Duodenal mucosa (tissue), 2 donors: ENCODE data around the gene ZNF45.

Experiments used
- H3K27ac ChIP-seq: one replicate; pipeline ENCODE4 v1.7.0; 2013; ENCODE audit warnings: low read depth, low read length
- H3K27me3 ChIP-seq, 2 donors: one replicate each; pipeline ENCODE4 v1.7.0; 2013; ENCODE audit warnings: low read length in 2 of 2, control low read depth in 1 of 2; ENCODE audit not compliant: insufficient read depth in 2 of 2, control insufficient read depth in 1 of 2
- H3K36me3 ChIP-seq, 2 donors: one replicate each; pipeline ENCODE4 v1.7.0; 2013; ENCODE audit warnings: low read length in 2 of 2, control low read depth in 1 of 2; ENCODE audit not compliant: insufficient read depth in 2 of 2, control insufficient read depth in 1 of 2
- H3K4me1 ChIP-seq, 2 donors: one replicate each; pipeline ENCODE4 v1.7.0; 2013; ENCODE audit warnings: low read length in 2 of 2, control low read depth in 1 of 2; ENCODE audit not compliant: insufficient read depth in 2 of 2, control insufficient read depth in 1 of 2
- H3K4me3 ChIP-seq, 2 donors: one replicate each; pipeline ENCODE4 v1.7.0; 2013; ENCODE audit warnings: low read length in 2 of 2, low read depth in 1 of 2
- H3K9ac ChIP-seq, 2 donors: one replicate each; pipeline ENCODE4 v1.7.0; 2013; ENCODE audit warnings: low read length in 2 of 2, low read depth in 1 of 2
- H3K9me3 ChIP-seq, 2 donors: one replicate each; pipeline ENCODE4 v1.7.0; 2013; ENCODE audit warnings: low read length in 2 of 2, control low read depth in 1 of 2; ENCODE audit not compliant: control insufficient read depth in 1 of 2

ZNF45 gene

DNA sequence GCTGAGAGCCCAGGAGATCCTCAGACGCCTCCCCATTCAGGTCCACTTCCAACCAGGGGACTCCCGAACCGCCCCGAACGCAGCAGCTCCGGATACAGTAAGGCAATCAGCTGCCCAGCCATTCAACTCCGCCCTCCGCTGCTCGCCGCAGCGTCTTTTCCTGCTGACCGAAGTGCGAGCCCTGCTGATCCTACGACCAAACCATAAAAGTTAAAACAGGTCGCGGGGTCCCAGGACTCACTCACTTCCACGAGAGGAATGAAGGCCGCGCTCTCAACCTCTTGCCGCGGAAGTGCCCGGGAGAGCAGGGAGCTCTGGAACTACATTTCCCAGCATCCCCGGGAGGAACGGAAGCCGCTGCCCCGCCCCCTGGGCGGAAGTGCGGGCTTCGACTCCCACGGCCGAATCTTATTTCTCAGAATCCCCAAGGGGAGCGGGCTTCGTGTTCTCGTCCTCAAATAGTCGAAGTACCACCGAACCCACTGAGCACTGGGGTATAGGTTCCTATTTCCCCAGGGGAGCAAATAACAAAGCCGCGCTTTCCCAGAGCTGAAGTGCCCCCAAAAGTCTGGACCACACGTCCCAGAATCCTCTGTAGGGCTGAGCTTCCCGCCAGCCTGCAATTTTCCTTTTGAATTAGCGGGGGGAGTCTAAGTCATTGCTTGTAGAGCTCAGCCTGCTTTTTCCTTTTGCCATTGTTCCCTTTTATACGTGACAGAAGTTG is at the start of gene ZNF45:
Gene ZNF45 (minus strand): TSS at position 298 of the 724 bp plus-strand sequence. CDS start 13,097 bp downstream, outside the sequence.
- Histone ChIP-seq H3K36me3 (peaks cover 3 to 19% of the 10 kb centered on the region in 2 donors), H3K4me3 (peak within 1 kb of the TSS; percentile 91 to 95), H3K9me3 (peaks cover 5 to 6% of the 10 kb centered on the region in 2 donors), H3K4me1 (peaks cover 8 to 12% of the 10 kb centered on the region in 2 donors), H3K27ac (peak within 1 kb of the TSS; percentile 72), H3K27me3 (no peaks in the 10 kb centered on the region), H3K9ac (peak within 1 kb of the TSS; percentile 77 to 89)

DNA sequence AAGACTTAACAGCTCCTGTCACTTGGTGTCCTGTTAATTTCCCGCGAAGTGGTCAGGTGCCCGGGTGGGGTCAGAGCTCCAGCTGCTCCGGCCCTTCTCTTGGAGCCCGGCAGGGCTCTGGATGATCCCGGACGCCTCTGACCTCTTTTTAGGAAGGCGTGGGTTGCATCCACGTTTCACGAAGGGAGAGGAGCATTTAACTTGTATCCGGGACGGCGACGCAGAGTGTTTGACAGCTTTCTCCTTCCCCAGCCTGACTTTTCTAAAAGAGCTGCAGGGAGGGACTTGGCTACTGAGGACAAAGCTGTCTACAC is 49.6 kb upstream of the ZNF45 start:
- H3K4me3 ChIP-seq = peak overlapping the region; percentile 84 to 98
- peak overlapping the region; percentile 35 to 52 for H3K9ac ChIP-seq
- H3K27me3 ChIP-seq = no peaks in the 10 kb centered on the region
- H3K36me3 ChIP-seq = peaks cover 5 to 9% of the 10 kb centered on the region in 2 donors
- H3K9me3 ChIP-seq = peaks cover 3 to 10% of the 10 kb centered on the region in 2 donors
- H3K4me1 ChIP-seq = peaks cover 0 to 3% of the 10 kb centered on the region in 2 donors
- H3K27ac ChIP-seq = no peak overlapping the region

DNA sequence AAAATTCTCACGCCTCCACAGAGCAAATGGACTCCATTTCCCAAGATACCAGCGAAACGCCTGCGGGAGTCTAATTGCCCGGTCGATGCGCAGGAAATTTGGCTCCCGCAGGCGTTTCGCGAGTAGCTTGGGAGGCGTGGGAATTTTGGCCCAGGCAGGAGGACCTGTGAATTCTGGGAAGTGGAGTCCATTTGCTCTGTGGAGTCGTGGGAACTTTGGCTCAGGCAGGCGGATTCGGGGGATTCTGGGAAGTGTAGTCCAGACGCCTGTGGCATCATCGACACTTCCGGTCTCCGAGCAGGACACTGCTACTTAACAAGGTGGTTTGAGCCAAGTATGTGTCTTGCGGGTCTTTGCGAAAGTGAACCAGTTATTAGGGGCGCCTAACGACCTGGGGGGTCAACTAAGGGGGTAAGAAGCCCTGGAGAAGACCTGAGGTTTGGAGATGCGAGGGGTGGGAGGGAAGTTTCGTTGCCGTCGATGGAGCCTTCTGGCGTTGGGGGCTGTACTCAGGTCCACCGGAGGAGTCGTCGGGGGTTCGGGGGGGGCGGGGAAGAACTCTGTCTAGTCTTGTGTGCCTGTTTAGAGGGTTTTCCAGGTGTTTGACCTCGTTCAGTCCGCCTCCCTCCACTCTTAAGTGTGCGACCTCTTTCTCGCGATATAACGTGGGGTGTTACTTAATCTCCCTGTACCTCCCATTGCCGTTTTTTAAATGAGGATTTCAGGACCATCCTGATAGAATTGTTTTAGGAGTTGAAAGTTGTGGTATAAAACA is 49.0 kb upstream of the ZNF45 start, which contains the start of gene ZNF155:
Gene ZNF155 (plus strand): TSS at position 277 of the 775 bp plus-strand sequence. CDS start 4,356 bp downstream, outside the sequence.
- Histone ChIP-seq H3K36me3 (peaks cover 0 to 3% of the 10 kb centered on the region in 2 donors), H3K27me3 (no peaks in the 10 kb centered on the region), H3K9me3 (peaks cover 6 to 14% of the 10 kb centered on the region in 2 donors), H3K9ac (peak within 1 kb of the TSS; percentile 35 to 85), H3K4me3 (peak within 1 kb of the TSS; percentile 84 to 98), H3K4me1 (peaks cover 0 to 3% of the 10 kb centered on the region in 2 donors), H3K27ac (no peak within 1 kb of the TSS)

DNA sequence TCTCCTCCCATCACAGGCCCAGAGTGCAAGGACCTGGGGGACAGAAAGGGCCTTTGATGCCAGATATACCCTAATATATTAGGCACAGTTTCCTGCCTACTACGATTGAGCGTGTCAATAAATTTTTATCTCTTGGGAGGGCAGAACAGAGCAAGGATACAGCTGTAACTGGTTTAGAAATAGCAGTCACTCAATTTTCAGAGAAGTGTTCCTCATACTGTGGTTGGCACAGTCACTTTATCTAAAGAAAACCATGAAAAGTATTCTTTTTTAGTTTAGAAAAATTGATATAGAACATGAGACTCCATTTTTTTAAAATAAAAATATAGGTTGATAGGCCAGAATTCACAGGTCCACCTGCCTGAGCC is 48.4 kb upstream of the ZNF45 start:
- Histone ChIP-seq H3K4me1 (peaks cover 0 to 3% of the 10 kb centered on the region in 2 donors), H3K27me3 (no peaks in the 10 kb centered on the region), H3K36me3 (no peaks in the 10 kb centered on the region), H3K27ac (no peak overlapping the region), H3K4me3 (peak overlapping the region; percentile 84 to 98), H3K9ac (no peak overlapping the region), H3K9me3 (peaks cover 11 to 14% of the 10 kb centered on the region in 2 donors)

DNA sequence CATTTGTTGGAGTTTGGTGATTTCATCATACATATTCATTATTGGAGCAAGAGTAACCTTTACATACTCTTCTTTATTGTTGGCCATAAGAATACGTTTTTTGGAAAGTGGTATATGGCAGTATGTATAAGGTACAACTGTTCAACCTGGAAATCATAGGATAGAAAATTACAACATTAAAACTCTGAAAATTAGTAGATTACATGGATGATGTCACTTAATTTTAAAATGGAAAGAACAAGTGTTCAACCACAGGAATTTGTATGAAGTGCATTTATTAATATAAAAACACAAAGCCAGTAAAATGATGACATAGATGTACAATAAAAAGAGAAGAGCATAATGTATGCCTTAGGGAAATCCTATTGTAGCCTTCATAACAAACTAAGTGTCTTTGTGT is 41.6 kb upstream of the ZNF45 start:
- Histone ChIP-seq H3K27ac (no peak overlapping the region), H3K36me3 (no peaks in the 10 kb centered on the region), H3K27me3 (no peaks in the 10 kb centered on the region), H3K9ac (no peak overlapping the region), H3K4me1 (no peaks in the 10 kb centered on the region), H3K4me3 (no peak overlapping the region), H3K9me3 (peaks cover 44 to 61% of the 10 kb centered on the region in 2 donors)

DNA sequence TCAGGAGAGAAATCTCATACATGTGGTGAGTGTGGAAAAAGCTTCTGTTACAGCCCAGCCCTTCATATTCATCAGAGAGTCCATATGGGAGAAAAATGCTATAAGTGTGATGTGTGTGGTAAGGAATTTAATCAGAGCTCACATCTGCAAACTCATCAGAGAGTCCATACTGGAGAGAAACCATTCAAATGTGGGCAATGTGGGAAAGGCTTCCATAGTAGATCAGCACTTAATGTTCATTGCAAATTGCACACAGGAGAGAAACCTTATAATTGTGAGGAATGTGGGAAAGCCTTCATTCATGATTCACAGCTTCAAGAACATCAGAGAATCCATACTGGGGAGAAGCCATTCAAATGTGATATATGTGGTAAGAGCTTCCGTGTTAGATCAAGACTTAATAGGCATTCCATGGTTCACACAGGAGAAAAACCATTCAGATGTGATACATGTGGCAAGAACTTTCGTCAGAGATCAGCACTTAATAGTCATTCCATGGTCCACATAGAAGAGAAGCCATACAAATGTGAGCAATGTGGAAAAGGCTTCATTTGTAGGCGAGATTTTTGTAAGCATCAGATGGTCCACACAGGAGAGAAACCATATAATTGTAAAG is 31.1 kb upstream of the ZNF45 start:
- no peak overlapping the region for H3K9ac ChIP-seq
- peak overlapping the region; percentile 33 to 46 for H3K4me3 ChIP-seq
- H3K36me3 ChIP-seq = peaks cover 31 to 47% of the 10 kb centered on the region in 2 donors
- no peaks in the 10 kb centered on the region for H3K27me3 ChIP-seq
- H3K27ac ChIP-seq = no peak overlapping the region
- H3K9me3 ChIP-seq = peaks cover 85 to 87% of the 10 kb centered on the region in 2 donors
- H3K4me1 ChIP-seq = no peaks in the 10 kb centered on the region

DNA sequence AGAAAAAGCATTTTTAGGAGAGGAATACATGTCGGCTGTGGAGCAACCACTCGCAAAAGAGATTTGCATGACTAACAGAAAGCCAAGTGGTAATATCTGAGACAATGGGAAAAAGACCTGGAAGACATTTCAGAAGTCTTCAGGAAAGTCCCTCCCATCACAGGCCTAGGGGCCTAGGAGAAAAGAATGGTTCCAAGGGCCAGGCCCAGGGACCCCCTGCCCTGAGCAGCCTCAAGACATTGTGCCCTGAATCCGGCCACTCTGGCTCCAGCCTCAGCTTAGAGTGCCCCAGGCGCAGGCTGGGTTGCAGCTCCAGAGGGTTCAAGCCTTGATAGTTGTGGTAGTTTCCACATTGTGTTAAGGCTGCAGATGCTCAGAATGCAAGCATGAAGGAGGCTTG is 25.3 kb upstream of the ZNF45 start:
- peaks cover 62 to 74% of the 10 kb centered on the region in 2 donors for H3K9me3 ChIP-seq
- no peak overlapping the region for H3K27ac ChIP-seq
- H3K9ac ChIP-seq = no peak overlapping the region
- no peak overlapping the region for H3K4me3 ChIP-seq
- peaks cover 8 to 20% of the 10 kb centered on the region in 2 donors for H3K36me3 ChIP-seq
- H3K27me3 ChIP-seq = no peaks in the 10 kb centered on the region
- no peaks in the 10 kb centered on the region for H3K4me1 ChIP-seq

DNA sequence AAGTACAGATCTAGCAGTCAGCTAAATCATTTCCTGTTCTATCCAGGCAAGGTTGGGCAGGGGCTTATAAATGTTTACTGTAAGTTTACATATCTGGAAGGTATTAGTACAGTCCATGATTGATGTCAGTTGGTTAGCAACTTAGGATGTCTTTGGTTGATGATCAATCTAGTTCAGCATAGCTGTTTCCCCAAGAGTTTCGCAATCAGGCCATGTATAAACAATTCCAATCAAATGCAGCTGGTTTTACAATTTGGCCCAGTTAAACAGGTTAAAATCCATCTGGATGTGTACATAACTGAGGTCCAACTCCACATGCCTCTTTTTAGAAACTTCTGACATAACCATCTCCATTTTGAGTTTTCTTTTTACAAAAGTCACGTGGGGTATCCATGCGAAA is 22.8 kb upstream of the ZNF45 start:
- Histone ChIP-seq H3K9me3 (peaks cover 48 to 61% of the 10 kb centered on the region in 2 donors), H3K4me3 (peak overlapping the region in 1 of 2 donors; percentile 3), H3K9ac (no peak overlapping the region)

DNA sequence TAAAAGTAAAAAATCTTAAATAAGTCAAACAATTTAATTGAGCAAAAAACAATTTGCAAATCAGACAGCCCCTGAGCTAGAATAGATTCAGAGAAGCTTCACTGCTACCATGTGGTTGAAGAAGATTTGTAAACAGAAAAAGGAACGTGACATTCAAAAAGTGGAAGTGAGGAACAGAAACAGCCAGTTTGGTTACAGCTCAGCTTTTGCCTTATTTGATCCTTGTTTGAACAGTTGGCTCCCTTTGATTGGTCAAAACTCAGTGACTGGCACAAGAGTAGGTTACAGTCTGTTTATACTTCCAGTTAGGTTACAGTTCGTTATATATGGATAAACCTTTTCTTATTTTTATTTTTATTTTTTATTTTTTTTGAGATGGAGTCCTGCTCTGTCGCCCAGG is 21.7 kb upstream of the ZNF45 start:
- H3K4me1 ChIP-seq = no peaks in the 10 kb centered on the region
- peaks cover 43 to 57% of the 10 kb centered on the region in 2 donors for H3K9me3 ChIP-seq
- H3K36me3 ChIP-seq = peaks cover 0 to 13% of the 10 kb centered on the region in 2 donors
- H3K27ac ChIP-seq = no peak overlapping the region
- H3K4me3 ChIP-seq = no peak overlapping the region
- no peaks in the 10 kb centered on the region for H3K27me3 ChIP-seq
- H3K9ac ChIP-seq = no peak overlapping the region

More for the DNA sequence above, 22.8 kb upstream of the ZNF45 start:
- Histone ChIP-seq H3K27ac (no peak overlapping the region), H3K4me1 (no peaks in the 10 kb centered on the region), H3K27me3 (no peaks in the 10 kb centered on the region), H3K36me3 (peaks cover 5 to 13% of the 10 kb centered on the region in 2 donors)
